Endometrial microvascular endothelial cells (primary cell): ENCODE results near the gene MORN1. TPM values are rescaled to one million over a fixed set of nuclear protein-coding genes. Genes with fewer than 3 reads are reported as not detected.
"Not testable (repeated sequence)": the region's sequence is repeated elsewhere in the genome, so short reads cannot be mapped to it uniquely, and the experiment has no call there.

Experiments
- in situ Hi-C: cut with HindIII; loops from 2 replicates; pipeline ENCODE4 v1.10.0; 2017; ENCODE audit warnings: low sequenced_read_pairs, low pct_unique_long_range_greater_than_20kb; ENCODE audit errors: inconsistent ontology term
- total RNA-seq: library from RNA; depleted of rRNA; stranded (reverse); fragments of >200 nt; gene quantifications from one replicate; pipeline ENCODE4 v1.2.3, GENCODE V29; 2015; ENCODE audit errors: inconsistent ontology term

Gene MORN1
- total RNA-seq, 1 donor from 2014 or later: 2.4 TPM

DNA sequence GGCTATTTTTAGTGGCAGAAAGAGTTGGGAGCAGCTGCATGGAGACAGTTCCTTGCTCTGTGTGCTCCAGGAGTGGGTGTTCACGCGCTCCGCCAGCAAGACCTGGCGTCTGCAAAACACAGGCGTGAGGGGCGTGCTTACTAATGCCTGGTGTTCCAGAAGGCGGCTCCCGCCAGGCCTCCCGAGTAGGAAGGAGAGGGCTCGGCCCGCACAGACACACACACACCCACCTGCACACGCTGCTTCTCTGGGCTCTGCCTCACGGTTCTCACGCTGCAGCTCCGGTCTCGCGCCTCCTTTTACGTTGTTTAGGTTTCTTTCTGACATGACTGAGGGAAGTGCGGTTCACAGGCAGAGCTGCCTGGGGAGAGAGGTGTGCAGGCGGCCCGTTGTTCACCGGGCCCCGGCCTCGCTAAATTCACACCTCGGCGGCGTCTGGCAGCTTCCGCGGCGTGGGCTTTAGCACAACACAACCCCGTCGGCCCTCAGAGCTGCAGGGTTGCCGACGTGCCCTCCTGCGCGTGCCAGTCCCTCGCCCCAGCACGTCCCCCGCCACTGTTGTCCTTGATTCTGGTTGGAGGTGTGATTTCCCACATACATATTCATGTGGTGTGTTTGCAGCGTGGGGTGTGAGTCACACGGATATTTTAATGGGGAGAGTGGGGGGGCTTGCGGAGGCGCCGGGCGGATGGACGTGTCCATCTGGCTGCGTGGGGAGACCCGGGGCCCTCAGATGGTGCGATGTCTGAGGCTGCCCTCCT, 86.3 kb downstream of the MORN1 start:
- in situ Hi-C loops: loop anchor here (10.0 kb wide), 1 partner anchor 110 kb away; the partner anchor contains the start of gene FAAP20

DNA sequence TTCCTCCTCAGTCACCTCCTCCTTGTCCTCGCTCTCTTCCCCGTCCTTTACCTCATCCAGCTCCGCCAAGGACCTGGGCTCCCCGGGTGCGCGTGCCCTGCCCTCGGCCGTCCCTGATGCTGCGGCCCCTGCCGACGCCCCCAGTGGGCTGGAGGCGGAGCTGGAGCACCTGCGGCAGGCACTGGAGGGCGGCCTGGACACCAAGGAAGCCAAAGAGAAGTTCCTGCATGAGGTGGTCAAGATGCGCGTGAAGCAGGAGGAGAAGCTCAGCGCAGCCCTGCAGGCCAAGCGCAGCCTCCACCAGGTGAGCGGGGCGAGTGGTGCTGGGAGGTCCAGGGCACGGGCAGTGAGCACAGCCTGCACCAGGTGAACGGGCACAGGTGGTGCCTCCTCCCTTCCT, 87.1 kb downstream of the MORN1 start:
- in situ Hi-C loops: loop anchor here (10.0 kb wide), 1 partner anchor 109 kb away; the partner anchor contains the start of gene FAAP20

DNA sequence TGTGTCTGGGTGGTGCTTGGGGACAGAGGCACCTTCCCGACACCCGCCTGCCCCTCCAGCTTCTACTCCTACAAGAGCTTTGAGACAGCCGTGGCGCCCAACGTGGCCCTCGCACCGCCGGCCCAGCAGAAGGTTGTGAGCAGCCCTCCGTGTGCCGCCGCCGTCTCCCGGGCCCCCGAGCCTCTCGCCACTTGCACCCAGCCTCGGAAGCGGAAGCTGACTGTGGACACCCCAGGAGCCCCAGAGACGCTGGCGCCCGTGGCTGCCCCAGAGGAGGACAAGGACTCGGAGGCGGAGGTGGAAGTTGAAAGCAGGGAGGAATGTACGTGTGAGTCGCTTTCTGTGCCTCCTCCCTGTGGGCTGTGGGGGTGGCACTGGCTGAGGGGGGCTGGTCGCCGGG, 87.6 kb downstream of the MORN1 start:
- in situ Hi-C loops: loop anchor here (10.0 kb wide), 1 partner anchor 109 kb away; the partner anchor contains the start of gene FAAP20

DNA sequence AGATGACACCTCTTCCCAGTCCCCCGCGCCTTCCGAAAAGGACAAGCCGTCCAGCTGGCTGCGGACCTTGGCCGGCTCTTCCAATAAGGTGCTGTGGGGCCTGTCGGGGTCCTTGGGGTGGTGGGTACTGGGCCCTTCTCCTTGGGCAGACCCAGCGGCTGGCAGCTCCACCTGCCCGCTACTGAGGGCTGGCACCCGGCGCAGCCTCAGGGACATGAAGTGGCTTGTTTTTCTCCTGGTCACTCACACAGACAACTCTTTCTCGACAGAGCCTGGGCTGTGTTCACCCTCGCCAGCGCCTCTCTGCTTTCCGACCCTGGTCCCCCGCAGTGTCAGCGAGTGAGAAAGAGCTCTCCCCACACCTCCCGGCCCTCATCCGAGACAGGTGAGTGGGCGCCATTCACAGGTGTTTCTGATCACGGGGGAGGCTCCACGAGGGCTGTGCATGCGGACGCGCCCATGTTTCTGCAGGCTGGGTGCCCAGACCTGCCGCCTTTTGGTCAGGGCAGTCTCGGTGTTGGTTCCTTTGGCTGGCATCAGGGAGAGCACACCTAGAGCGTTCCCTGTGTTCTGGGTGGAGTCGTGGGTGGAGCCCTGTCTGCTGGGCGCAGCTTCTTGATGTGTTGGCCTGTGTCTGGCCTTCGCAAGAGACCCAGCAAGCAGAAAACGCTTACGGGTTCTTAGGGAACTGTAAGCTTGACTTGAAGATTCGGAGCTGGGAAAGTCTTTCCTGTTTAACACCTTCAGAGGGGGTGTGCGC, 88.2 kb downstream of the MORN1 start:
- in situ Hi-C loops: loop anchor here (10.0 kb wide), 1 partner anchor 108 kb away; the partner anchor contains the start of gene FAAP20

DNA sequence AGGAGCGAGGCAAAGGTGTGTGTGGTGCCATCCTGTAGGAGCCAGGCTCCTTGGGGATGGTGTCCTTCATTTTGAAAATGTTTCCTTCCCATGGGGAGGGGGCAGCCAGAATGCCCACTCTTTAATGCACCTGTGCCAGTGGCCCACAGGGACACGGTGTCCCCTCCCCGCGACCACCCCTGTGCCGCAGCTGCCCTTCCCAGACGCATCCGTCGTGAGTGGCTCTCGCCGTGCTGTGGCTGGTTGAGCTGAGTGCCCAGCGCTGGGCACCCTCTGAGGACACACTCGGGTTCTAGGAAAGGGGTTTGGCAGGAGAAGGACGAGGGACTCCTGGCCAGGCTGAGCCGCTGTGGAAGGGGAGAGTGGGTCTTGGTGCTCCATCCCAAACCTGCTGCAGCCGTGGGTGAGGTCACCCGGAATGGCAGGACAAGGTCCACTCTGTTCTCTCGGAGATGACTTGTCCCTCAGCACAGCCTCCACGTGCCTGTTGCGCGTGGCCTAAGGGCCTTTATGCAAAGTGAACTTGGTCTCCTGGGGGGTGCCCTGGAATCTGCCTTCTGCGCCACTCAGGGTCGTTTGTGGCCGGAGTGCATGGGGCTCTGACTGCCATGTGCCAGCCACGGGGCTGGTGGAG, 88.9 kb downstream of the MORN1 start:
- in situ Hi-C loops: loop anchor here (10.0 kb wide), 1 partner anchor 108 kb away; the partner anchor contains the start of gene FAAP20

DNA sequence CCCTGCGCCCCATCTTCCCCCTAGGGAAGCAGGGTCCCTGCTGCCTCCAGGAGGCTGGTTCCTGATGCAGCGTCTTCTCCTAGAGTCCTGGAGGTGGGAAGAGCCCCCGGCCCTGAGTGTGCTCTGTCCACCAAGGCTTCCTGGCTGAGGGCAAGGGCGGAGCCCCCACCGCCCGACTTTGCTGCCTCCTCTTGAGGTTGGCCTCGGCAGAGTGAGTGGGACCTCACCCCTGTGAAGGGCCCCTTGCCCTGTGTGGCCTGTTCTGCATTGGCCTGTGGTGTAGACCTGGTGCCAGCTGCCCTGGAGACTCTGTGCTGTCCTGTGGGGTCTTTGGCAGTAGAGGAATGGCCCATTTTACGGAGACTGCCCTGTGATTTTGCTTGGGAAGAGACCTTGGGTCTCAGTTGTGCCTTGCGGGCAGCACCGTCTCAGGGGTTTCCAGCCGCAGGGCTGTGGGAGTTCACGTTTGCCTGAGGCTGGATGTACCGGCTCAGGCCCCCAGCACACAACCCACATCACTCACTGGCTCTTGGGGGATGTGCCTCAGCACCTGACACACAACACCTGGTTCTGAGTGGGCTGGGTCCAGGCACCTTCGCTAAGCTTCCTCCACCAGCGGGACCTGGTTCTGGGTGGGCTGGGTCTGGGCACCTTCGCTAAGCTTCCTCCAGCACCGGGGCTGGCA, 89.6 kb downstream of the MORN1 start:
- in situ Hi-C loops: loop anchor here (10.0 kb wide), 1 partner anchor 107 kb away; the partner anchor contains the start of gene FAAP20

DNA sequence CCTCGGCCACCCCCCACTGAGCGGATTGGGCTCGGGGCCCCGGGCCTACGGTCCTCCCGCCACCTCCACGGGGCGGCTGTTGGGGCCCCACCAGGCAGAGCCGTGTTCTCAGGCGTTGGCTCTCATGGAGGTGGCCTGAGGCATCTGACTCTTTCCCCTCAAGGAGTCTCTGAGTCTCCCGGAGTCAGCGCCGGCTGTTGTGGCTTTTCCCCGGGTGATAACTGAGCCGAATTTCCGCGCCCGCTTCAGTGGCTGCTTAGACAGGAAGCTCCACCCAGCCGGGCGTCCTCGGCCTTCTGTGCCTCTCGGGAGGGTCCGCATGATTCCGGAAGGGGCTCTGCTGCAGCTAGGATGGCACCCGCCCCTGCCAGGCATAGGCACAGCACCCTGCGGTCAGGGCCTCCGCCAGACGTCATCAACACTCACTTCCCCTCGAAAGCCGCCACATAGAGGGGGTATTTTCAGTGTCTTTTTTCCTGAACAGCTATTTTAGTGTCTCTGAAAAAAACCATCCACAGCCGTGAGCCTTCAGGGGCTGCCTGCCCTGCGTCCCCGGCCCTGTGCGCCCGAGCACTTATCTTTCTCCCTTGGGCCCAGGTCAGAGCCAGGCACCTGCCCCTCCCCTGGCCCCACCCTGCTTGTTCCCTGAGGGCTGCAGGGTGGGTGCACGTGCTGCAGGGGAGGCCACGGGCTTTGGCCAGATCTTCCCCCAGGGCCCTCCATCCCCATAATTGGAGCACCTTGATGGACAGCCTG, 90.3 kb downstream of the MORN1 start:
- in situ Hi-C loops: loop anchor here (10.0 kb wide), 1 partner anchor 106 kb away; the partner anchor contains the start of gene FAAP20

DNA sequence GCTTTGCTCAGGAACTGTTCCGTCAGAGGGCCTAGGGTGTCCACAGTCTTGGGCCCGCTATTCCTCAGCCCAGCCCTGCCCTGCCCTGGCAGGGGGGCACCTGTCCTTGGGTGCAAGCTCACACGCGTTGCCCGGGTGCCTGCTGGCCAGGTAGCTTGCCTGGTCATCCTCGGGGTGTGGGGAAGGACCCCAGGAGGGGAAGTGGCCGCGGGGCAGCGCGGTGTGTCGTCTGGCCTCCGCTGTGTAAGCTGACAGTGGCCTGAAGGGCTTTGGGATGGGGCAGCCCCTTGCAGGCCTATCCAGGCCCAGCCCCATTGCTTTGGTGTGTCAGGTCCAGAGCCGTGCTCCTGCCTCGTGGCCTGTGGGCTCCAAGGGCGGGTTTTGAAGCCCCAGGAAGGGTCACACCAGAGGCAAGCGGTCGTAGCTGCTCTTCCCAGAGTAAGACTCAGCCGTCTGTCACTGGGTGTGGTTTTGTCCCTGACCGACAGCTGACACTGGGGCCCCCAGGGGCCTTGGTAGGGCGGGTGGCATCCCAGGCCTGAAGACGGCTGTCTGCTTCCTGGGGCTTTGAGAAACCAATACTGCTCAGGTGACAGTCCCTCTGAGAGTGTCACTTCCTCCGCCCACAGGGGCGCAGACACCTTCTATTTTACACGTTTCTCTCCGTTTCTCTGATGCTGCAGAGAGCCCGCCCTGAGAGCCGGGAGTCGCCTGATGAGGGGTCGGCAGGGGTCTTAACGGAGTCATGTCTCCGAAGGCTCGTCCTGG, 91.2 kb downstream of the MORN1 start:
- in situ Hi-C loops: loop anchor here (10.0 kb wide), 1 partner anchor 105 kb away; the partner anchor contains the start of gene FAAP20

GRCh38 chr1:2299131-2299627, 92.2 kb downstream of the MORN1 start:
- in situ Hi-C loops: no loop called here

GRCh38 chr1:2298685-2299084, 92.7 kb downstream of the MORN1 start:
- in situ Hi-C loops: no loop called here

DNA sequence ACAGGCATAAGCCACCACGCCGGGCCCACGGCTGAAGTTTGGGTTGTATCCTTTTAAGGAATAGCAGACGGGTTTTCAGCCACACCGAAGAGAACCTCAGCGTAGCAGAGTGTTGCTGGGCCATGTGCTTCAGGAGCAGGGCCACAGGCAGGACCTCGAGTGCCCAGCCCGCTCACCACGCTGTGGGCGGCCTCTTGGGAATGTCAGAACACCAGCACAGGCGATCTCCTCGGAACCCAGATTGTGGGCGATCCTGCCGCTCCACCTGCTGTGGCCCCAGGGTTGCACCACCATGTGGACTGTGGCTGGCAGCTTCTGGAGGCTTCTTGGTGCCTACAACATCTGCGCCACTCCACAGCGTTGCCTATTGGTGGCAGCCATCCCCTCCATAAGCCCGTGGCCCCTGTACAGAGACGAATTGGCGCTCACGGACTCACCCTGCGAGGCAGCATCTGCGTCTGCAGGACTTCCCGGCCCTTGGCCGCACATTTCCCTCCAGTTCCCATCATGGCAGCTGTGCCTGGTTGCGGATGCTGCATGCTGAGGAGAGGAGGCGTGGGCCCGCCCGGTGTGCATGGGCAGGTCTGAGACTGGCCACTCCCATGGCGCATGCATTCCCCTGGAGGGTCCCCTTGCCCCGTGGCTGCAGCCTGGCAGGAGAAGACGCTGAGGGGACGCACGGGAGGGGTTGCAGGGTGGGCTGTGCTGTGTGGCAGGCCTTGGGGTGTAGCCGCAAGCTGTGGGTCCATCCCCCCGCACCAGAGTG, 93.9 kb downstream of the MORN1 start:
- in situ Hi-C loops: no loop called here

- in situ Hi-C loops: no loop called here
Observed at GRCh38 chr1:2296614-2297013, 94.7 kb downstream of the MORN1 start.

DNA sequence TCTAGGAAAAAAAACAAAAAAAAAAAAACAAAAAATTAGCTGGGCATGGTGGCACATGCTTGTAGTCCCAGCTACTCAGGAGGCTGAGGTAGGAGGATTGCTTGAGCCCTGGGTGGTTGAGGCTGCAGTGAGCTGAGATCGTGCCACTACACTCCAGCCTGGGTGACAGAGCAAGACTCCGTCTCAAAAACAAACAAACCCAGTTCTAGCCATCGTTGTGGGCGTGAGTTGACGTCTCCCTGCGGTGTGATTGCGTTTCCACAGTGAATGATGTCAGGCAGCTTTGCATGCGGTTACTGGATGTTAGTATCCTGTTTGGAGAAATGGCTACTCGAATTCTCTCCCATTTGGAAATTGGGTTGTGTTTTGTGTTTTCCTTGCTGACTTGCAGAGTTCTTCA, 95.1 kb downstream of the MORN1 start:
- in situ Hi-C loops: not testable (repeated sequence)

- in situ Hi-C loops: no loop called here
Observed at GRCh38 chr1:2295526-2295925, 95.8 kb downstream of the MORN1 start.

DNA sequence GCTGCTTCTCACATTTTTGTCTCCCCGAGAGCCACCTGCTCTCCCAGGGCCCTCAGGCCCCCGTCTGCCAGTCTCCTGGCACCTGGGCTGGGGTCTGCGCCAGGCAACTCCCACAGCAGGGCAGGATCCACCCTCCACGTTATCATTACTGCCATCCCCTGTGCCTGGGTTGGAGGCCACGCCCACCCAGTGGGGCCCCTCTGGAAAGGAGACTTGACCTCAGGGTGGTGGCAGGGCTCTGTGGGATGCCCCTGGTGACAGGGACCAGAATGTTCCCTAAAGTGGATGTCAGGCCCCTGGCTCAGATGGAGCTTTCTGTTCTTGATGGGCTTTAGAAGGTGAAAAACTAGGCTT, 96.7 kb downstream of the MORN1 start:
- in situ Hi-C loops: no loop called here

DNA sequence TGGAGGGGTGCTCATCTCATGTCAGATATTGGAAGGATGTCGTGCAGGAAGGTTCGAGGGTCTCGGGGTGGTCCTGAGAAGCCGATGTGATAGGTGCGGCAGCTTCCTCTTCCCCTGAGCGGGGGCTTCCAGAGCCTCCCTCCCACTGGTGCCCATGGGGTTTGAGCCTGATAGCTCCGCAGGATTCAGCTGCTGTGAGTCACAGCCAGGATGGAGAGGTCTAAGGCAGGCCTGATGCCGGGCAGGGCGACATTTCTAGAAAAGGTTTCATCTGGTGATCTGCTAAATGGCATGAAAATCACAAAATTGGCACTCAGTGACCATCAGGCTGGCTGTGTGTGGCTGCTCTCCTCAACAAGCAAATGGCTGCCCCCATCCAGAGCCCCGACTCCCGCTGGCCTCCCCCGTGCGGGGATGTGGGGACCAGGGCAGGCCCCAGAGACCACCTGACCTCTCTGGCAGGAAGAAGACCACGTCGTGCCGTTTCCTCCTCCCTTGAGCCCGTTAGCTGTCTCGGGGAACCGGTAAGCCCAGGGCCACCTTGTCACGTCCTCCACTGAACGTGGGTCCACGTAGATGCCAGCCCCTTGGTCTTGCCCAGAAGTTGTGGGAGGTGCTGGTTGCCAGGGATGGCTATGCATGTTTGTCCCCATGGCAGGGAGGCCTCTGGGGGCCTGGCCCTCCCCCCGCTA, 97.2 kb downstream of the MORN1 start:
- in situ Hi-C loops: no loop called here
